Dermis blood vessel endothelial cell (primary cell): ENCODE data around the gene TMEM234. TPM values are rescaled to one million over a fixed set of nuclear protein-coding genes. Genes with fewer than 3 reads are reported as not detected.

Source experiments
- DNase-seq: peaks from one replicate; pipeline ENCODE4 v3.0.0; 2010
- total RNA-seq: library from RNA; depleted of rRNA; stranded (reverse); fragments of >200 nt; gene quantifications from 2 replicates; pipeline ENCODE4 v1.2.3, GENCODE V29; 2014

Gene TMEM234
- total RNA-seq, 1 donor from 2014 or later, result 12.3 TPM

DNA sequence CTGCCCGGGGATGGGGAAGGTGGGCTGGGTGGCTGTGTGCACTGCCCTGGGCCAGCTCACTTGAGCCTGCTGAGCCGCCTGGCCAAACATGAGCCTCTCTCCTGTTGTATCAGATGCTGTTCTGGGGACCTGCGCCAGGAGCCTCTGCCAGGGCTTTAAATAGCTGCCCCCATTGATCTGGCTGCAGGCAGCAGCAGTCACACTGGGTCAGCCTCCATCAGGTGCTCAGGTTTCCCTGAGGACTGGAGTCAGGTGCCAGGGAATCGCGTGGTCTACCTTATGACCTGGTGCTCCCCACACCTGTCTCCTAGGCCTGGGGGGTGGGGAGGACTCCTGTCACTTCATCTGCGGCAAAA is 22.5 kb downstream of the TMEM234 start:
- DNase-seq, result no peak

DNA sequence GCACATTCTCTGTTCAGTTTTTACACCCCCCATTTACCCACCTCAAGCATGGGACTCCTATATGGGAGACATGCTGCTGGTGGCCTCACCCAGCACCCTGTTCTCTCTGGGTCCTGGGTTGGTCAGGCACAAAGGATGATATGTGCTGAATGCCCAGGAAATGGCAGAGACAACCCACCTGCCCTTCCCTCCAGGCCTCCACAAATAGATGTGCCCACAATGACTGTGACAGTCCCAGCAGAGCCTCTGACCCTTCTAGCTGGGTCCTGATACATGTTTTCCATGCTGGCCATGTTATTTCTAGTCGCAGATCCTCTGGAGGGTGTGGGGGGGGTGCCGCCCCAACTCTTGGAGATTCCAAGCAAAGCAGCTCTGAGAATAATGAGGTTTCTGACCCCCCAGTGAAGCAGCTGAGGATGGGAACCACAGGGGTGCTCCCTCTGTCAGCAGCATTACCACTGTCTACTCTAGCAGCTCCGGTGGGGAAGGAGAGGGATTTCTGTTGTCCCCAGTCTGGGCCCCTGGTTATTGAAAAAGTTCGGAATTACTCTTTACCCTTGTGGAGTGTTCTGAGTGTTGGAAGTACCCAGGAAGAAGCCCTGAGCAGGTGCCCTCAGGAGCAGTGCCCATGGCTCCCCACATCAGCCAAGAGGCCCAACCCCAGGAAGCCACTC is 23.0 kb downstream of the TMEM234 start:
- no peak for DNase-seq

DNA sequence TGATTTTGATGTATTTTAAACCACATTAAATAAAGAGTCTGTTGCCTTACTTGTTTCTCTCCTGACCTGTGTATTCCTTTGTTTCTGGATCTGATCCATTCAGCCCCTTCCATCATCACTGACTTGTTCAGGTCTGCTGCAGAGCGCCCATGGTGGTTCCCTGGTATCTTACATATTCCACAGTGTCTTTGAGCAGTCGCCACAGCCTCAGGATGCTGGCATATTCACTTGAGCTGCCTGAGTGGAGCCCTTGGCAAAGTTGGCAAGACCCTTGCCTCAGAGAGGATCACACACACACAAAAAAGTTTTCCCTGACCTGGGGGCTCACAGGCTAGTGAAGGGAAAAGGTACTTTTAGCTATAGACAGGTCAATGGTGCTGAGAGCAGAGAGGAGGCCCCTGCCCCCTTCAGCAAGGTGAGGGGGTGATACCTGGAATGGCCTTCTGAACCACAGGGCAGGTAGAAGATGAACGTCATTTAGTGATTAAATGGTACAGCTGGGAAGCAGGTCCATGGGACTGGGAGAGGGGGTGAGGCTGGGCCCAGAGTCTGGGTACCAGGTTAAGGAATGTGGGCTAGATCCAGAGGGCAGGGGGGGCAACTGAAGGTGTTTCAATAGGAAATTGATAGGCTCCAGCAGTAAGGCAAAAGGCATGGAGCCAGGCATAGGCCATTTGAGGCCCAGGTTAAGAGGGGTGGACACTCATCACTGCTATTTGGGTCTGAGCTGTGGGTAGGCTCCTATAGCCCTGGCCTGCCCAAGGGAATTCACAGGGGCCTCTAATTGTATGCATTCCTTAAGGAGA is 23.7 kb downstream of the TMEM234 start:
- no peak for DNase-seq

DNA sequence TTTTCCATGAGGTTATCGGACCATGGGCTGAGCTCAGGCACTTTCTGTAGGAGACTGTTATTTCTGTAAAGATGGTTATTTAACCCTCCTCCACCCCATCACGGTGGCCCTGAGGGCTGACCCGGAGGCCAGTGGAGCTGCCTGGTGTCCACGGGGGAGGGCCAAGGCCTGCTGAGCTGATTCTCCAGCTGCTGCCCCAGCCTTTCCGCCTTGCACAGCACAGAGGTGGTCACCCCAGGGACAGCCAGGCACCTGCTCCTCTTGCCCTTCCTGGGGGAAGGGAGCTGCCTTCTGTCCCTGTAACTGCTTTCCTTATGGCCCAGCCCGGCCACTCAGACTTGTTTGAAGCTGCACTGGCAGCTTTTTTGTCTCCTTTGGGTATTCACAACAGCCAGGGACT is 24.3 kb downstream of the TMEM234 start:
- no peak for DNase-seq

DNA sequence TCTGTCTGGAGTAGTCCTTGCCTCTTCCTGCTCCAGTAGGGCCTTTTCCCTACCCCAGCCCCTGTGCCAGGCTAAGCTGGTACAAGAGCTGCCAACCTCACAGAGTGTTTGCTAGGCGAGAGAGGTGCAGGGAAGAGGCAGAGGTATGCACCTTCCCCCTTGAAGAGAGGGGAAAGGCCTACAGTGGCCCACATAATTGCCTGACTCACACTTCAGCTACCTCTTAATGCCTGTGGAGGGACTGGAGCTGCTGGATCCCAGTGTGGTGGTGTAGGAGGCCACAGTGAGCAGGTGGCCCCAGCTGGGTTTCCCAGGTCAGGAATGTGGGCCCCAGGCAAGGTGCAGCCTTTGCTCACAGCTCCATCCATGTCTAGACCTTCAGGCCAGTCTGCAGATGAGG is 25.1 kb downstream of the TMEM234 start:
- DNase-seq, result no peak

GRCh38 chr1:32195972-32196823 is 26.0 kb downstream of the TMEM234 start:
- no peak for DNase-seq

- no peak for DNase-seq
Observed at GRCh38 chr1:32195531-32195930, 26.6 kb downstream of the TMEM234 start.

DNA sequence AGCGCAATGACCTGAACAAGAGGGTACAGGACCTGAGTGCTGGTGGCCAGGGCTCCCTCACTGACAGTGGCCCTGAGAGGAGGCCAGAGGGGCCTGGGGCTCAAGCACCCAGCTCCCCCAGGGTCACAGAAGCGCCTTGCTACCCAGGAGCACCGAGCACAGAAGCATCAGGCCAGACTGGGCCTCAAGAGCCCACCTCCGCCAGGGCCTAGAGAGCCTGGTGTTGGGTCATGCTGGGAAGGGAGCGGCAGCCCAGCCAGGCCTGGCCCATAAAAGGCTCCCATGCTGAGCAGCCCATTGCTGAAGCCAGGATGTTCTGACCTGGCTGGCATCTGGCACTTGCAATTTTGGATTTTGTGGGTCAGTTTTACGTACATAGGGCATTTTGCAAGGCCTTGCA is 27.2 kb downstream of the TMEM234 start:
- no peak for DNase-seq

GRCh38 chr1:32192220-32192948 is 29.8 kb downstream of the TMEM234 start:
- DNase-seq, result no peak

DNA sequence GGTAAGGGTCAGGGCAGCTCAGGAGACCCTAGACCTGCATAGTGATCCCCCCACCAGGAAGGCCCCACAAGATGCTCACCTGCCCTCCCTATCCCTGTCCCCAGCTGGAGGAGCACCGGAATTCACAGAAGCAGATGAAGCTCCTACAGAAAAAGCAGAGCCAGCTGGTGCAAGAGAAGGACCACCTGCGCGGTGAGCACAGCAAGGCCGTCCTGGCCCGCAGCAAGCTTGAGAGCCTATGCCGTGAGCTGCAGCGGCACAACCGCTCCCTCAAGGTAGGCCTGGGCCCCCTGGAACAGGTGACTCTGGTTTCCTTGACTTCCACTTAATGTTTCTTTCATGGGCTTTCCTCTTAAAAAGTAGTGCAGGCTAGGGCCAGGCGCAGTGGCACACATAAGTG is 34.3 kb downstream of the TMEM234 start:
- no peak for DNase-seq

- no peak for DNase-seq
Observed at GRCh38 chr1:32186491-32186890, 35.7 kb downstream of the TMEM234 start.

DNA sequence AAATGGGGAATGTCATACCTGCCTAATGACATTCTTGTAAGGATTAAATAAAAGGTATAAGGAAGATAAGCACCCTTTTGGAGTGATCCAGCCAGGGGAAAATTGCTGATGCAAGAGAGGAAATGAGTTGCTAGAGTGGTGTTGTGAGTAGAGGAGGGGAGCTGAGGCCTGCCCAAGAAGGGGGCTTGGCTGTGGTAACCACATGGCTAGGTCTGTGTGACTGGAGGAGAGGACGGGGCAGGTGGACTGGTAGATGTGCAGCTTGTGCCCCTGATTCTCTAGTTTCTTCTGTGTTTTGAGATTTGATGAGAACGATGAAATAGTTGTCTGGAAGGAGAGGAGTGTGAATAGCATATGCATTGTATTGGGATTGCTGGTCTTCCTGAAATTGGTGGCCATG is 36.1 kb downstream of the TMEM234 start:
- no peak for DNase-seq

GRCh38 chr1:32184650-32185049 is 37.5 kb downstream of the TMEM234 start:
- no peak for DNase-seq

- no peak for DNase-seq
Observed at GRCh38 chr1:32182060-32182459, 40.1 kb downstream of the TMEM234 start.

DNA sequence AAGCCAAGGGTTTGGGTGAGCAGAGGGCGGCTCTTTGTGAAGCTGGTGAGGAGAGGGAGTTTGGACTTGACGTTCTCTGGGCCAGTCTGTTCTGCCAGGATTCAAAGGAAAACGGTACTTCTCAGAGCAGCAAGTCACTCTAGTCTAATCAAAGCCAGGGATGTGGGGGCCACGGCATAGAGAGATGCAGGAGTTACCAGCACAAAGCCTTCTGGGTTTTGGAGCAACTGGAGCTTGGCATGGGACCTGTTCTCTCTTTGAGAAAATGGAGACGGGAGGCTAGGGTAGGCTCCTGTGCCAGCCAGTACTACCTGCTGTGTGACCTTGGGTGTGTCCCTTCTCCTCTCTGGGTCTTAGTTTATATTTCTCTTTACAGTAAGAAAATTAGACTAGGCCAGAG is 40.6 kb downstream of the TMEM234 start:
- no peak for DNase-seq

- no peak for DNase-seq
Observed at GRCh38 chr1:32181065-32181464, 41.1 kb downstream of the TMEM234 start.

DNA sequence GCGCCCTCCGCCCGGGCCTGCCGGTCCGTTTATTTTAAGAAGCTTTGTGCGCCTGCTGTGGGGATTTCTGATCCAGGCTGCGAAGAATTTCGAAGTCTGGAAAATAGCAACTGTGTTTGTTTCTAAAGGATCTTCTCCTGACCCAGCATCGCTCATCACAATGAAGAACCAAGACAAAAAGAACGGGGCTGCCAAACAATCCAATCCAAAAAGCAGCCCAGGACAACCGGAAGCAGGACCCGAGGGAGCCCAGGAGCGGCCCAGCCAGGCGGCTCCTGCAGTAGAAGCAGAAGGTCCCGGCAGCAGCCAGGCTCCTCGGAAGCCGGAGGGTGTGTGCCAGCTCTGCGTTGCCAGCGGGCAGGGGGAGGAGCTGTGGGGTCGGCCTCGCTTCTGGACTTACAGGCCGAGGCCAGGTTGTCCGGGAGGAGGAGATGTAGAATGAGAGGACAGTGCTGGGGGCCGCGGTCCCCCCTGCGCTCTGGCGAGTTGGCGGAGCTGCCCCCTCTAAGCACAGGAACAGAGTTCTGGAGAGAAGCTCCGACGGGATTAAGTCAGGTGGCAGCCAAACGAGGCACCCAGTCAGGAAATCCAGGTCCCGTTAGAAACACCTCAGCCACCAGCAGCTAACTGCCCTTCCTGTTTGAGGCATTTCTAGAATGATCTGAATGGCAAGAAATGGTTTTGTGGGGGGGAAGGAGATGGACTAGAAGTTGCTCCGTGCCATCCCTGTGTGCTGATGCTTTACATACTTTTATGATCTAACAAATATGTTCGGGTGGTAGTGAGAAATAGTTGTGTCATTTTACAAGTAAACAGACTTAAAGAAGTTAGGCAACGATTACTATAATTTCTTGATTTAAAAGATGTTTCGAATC is 41.7 kb downstream of the TMEM234 start:
- peak; percentile 56 for DNase-seq

DNA sequence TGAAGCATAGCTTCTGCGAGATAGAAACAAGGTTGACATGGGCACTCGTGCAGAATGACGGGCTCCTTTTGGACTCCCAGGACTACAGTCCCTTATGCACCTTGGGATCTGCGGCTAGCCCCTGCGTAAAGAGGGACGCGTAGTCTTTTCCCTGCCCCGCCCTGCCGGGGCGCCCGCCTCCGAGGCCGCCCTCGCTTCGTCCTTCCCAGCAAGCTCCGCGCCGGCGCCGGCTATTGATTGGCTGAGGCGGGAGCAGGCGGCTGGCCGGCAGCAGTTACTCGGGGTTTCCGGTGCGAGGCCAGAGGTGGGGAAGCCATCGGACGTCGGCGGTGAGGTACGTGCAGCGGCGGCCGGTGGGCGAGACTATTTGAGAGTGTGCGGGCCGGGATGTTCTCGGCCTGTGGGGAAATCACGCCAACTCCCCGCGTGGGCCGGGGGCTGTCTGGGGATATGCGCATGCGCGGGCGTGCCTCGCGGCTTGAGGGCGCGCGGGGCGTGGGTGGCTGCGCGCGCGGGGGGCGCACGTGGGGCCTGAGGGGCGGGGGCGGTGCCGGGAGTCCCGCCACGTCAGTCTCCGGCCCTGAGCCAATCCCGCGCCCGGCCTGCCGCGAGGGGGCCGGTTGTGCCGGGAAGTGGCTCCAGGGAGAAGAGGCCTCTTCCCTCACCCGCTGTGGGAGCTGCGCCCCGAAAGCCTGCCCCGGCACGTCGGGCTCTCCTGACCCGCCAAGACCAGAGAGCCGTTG is 42.5 kb downstream of the TMEM234 start, which contains the start of gene TXLNA:
Gene TXLNA, plus strand, starts transcription at position 233 of the 743 bp plus-strand sequence. CDS start 671 bp downstream, outside the sequence.
- peak; percentile 96 for DNase-seq

DNA sequence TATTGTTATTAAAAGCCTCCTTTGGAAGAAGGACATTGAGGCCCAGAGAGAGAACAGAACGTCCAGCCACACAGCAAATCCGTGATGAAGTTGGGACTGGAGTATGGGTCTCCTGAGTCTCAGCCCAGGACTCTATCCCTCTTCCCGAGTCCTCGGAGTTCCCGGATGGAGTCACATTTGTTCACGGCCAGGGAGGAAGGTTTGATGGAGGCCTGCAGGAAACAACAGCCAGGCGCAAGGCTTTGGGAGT is 43.0 kb downstream of the TMEM234 start:
- no peak for DNase-seq

DNA sequence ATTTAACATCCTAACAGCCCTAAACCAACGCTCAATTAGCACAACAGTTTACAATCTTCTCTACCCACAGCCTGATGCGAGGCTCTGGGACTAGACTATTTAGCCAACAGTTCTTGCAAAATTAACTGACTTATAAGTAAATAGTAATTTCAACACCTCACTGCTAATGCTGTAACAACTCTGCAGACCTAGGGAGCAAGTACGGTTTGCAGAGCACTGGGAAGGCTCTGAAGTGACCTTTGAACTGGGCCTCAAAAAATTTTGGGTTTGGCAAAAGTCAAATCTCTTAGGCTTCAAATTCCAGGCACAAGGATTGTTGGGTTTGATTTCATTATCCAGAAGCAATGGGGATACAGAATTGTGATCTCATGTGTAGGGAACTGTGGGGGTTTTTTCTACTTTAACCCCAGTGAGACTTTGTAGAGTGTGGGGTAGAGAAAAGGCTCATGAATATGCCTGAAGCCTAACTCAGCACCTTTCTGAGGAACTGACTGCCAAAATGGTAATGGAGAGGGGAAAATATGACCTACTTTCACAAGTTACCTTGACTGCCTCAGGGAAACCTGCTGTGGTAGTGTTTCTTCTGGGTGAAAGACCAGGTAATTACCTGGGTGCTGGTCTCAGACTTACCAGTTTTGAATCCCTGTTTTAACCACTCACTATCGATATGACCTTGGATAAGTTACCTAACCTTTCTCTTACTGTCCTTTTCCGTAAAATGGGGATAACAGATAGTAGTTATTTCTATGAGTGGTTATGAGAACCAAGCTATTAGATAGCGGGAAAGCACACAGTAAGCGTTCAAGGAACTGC is 43.6 kb downstream of the TMEM234 start:
- DNase-seq, result no peak
